Measurements from ENCODE around the gene TFG. TPM values are rescaled to one million over a fixed set of nuclear protein-coding genes. Genes with fewer than 3 reads are reported as not detected.

The TFG gene
- total RNA-seq, 1 donor: 81.4 TPM

DNA sequence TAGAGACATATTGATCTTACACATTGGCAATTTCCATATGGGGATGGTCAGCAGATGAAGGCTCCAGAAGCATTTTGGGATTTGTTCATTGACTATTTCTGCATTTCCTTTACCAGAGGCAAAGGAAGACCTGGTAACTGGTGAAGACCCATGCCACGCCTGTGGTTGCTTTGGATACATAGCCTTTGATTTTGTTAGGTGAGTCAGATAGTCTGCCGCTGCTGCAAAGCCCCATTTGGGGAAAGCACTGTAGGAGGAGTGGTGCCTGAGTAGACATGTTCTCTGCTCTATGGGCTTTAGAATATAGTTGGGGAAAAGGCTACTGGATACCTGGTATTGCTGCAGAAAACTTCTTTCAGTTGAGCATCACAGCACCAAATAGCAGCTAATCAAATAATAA lies 56.8 kb downstream of the TFG start:
- no peak for DNase-seq (ENCODE audit: insufficient read length, low spot score, missing footprints)
- Histone ChIP-seq H3K4me2 (ENCODE audit: insufficient read depth, low read length) (no peak overlapping the region), H4K20me1 (ENCODE audit: insufficient read depth, low read length) (no peaks in the 10 kb centered on the region), H3K4me1 (ENCODE audit: insufficient read depth, low read length) (no peaks in the 10 kb centered on the region), H3K4me3 (ENCODE audit: insufficient read depth, low read length) (no peak overlapping the region), H3K27me3 (ENCODE audit: insufficient read depth, low read length) (no peaks in the 10 kb centered on the region), H3K9me3 (ENCODE audit: low read depth, low read length) (no peaks in the 10 kb centered on the region), H3K79me2 (ENCODE audit: insufficient read depth, low read length) (no peaks in the 10 kb centered on the region), H3K36me3 (ENCODE audit: insufficient read depth, low read length) (peaks cover 45% of the 10 kb centered on the region), H3K27ac (ENCODE audit: low read depth, low read length) (no peak overlapping the region), H2AFZ (ENCODE audit: low read length) (no peak overlapping the region)
- TF ChIP-seq, protein P1, sequence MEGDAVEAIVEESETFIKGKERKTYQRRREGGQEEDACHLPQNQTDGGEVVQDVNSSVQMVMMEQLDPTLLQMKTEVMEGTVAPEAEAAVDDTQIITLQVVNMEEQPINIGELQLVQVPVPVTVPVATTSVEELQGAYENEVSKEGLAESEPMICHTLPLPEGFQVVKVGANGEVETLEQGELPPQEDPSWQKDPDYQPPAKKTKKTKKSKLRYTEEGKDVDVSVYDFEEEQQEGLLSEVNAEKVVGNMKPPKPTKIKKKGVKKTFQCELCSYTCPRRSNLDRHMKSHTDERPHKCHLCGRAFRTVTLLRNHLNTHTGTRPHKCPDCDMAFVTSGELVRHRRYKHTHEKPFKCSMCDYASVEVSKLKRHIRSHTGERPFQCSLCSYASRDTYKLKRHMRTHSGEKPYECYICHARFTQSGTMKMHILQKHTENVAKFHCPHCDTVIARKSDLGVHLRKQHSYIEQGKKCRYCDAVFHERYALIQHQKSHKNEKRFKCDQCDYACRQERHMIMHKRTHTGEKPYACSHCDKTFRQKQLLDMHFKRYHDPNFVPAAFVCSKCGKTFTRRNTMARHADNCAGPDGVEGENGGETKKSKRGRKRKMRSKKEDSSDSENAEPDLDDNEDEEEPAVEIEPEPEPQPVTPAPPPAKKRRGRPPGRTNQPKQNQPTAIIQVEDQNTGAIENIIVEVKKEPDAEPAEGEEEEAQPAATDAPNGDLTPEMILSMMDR (IDR thresholded peaks at IDR 0.05; ENCODE audit: extremely low read depth, low read depth, low read length): no peak

DNA sequence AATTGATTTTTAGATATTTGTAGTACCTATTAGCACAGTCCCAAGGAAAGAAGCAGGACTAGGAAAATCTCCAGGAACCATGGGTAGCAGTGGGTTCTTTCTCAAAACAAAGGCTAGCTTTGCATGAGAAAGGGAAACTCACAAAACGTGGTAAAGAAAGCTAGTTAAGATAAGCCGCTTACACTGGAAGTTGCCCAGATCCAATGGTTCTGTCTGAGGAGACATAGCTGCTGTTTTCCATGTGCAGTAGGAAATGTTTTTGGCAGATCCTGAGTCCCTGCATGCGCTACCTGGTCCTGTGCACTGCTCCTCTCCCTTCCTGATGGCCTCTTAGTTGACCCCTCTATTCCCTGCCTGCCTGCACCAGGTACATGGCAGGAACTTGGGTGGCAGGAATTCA lies 60.4 kb downstream of the TFG start:
- DNase-seq (ENCODE audit: insufficient read length, low spot score, missing footprints): no peak
- Histone ChIP-seq H3K36me3 (ENCODE audit: insufficient read depth, low read length) (peaks cover 52% of the 10 kb centered on the region), H3K9me3 (ENCODE audit: low read depth, low read length) (no peaks in the 10 kb centered on the region), H4K20me1 (ENCODE audit: insufficient read depth, low read length) (no peaks in the 10 kb centered on the region), H3K4me1 (ENCODE audit: insufficient read depth, low read length) (no peaks in the 10 kb centered on the region), H3K27me3 (ENCODE audit: insufficient read depth, low read length) (no peaks in the 10 kb centered on the region), H2AFZ (ENCODE audit: low read length) (no peak overlapping the region), H3K79me2 (ENCODE audit: insufficient read depth, low read length) (no peaks in the 10 kb centered on the region), H3K4me3 (ENCODE audit: insufficient read depth, low read length) (no peak overlapping the region), H3K27ac (ENCODE audit: low read depth, low read length) (no peak overlapping the region), H3K4me2 (ENCODE audit: insufficient read depth, low read length) (no peak overlapping the region)
- TF ChIP-seq, protein P1 (IDR thresholded peaks at IDR 0.05; ENCODE audit: extremely low read depth, low read depth, low read length): no peak

DNA sequence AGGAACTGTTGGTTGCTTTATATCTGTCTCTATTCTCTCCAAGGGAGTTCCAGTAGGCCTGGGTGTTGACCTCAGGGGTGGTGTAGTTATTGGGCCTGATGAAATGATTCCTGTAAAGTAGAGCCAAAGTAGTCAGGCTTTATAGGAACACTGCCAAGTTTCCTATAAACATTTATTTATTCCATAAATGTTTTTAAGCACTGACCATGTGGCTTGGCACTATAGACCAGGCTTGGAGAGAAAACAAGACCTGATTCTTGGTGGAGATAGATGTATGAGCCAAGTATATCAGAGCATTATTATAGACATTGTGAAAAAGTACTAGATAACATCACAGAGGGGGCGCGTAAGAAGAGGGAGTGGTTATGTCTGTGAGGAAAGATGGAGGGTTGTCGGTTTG lies 65.9 kb downstream of the TFG start:
- peaks cover 57% of the 10 kb centered on the region for H3K36me3 ChIP-seq (ENCODE audit: insufficient read depth, low read length)
- no peaks in the 10 kb centered on the region for H3K9me3 ChIP-seq (ENCODE audit: low read depth, low read length)
- peaks cover 30% of the 10 kb centered on the region for H3K4me1 ChIP-seq (ENCODE audit: insufficient read depth, low read length)
- no peaks in the 10 kb centered on the region for H3K27me3 ChIP-seq (ENCODE audit: insufficient read depth, low read length)
- H3K4me3 ChIP-seq (ENCODE audit: insufficient read depth, low read length): no peak overlapping the region
- H3K4me2 ChIP-seq (ENCODE audit: insufficient read depth, low read length): no peak overlapping the region
- no peaks in the 10 kb centered on the region for H4K20me1 ChIP-seq (ENCODE audit: insufficient read depth, low read length)
- DNase-seq (ENCODE audit: insufficient read length, low spot score, missing footprints): no peak
- no peak overlapping the region for H2AFZ ChIP-seq (ENCODE audit: low read length)
- no peaks in the 10 kb centered on the region for H3K79me2 ChIP-seq (ENCODE audit: insufficient read depth, low read length)
- H3K27ac ChIP-seq (ENCODE audit: low read depth, low read length): no peak overlapping the region
- TF ChIP-seq, protein P1 (IDR thresholded peaks at IDR 0.05; ENCODE audit: extremely low read depth, low read depth, low read length): no peak

DNA sequence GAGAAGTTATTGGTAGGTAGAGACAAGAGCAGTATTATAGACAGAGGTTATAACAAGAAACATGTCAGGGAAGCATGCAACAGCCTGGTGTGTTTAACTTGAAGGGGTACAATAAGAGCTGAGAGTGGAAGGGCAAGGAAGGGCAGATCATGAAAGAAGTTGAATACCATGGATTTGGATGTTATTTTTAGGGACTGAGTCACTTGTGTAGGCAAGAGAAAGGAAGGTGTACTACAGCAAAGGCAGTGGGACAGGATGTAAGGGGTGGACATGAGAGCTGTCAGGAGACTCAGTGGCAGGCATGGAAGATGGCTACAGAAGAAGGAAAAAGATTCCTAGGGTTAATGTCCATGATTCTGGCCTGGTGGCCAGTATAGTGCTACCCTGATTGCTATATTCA lies 66.4 kb downstream of the TFG start:
- DNase-seq (ENCODE audit: insufficient read length, low spot score, missing footprints): no peak
- TF ChIP-seq, protein P1 (IDR thresholded peaks at IDR 0.05; ENCODE audit: extremely low read depth, low read depth, low read length): no peak

More for the DNA sequence above, 66.4 kb downstream of the TFG start:
- no peaks in the 10 kb centered on the region for H3K79me2 ChIP-seq (ENCODE audit: insufficient read depth, low read length)
- no peak overlapping the region for H3K4me2 ChIP-seq (ENCODE audit: insufficient read depth, low read length)
- no peak overlapping the region for H2AFZ ChIP-seq (ENCODE audit: low read length)
- peaks cover 53% of the 10 kb centered on the region for H3K36me3 ChIP-seq (ENCODE audit: insufficient read depth, low read length)
- no peaks in the 10 kb centered on the region for H3K9me3 ChIP-seq (ENCODE audit: low read depth, low read length)
- H4K20me1 ChIP-seq (ENCODE audit: insufficient read depth, low read length): no peaks in the 10 kb centered on the region
- H3K27me3 ChIP-seq (ENCODE audit: insufficient read depth, low read length): no peaks in the 10 kb centered on the region
- no peak overlapping the region for H3K4me3 ChIP-seq (ENCODE audit: insufficient read depth, low read length)
- peaks cover 30% of the 10 kb centered on the region for H3K4me1 ChIP-seq (ENCODE audit: insufficient read depth, low read length)
- H3K27ac ChIP-seq (ENCODE audit: low read depth, low read length): no peak overlapping the region

All from osteoblast (primary cell).